ENCODE results near the gene SHPK.

The SHPK gene

GRCh38 chr17:3672571-3672970 lies 36.5 kb upstream of the SHPK start:
- H3K4me3 ChIP-seq (ENCODE audit: low read length in 2 of 2): no peak overlapping the region
- no peak overlapping the region for H3K9ac ChIP-seq (ENCODE audit: low read length in 2 of 2)
- peaks cover 0 to 3% of the 10 kb centered on the region in 2 donors for H3K36me3 ChIP-seq (ENCODE audit: control insufficient read depth in 2 of 2, insufficient read depth in 2 of 2, low read length in 2 of 2)
- H3K27ac ChIP-seq (ENCODE audit: low read length): no peak overlapping the region
- H3K9me3 ChIP-seq (ENCODE audit: control insufficient read depth in 2 of 2, low read length in 2 of 2): no peaks in the 10 kb centered on the region
- H3K27me3 ChIP-seq (ENCODE audit: control insufficient read depth in 1 of 2, insufficient read depth in 2 of 2, low read length in 2 of 2): no peaks in the 10 kb centered on the region
- H3K4me1 ChIP-seq (ENCODE audit: control insufficient read depth, insufficient read depth, low read length): peaks cover 16% of the 10 kb centered on the region

- peak overlapping the region; percentile 79 for H3K27ac ChIP-seq (ENCODE audit: low read length)
- H3K36me3 ChIP-seq (ENCODE audit: control insufficient read depth in 2 of 2, insufficient read depth in 2 of 2, low read length in 2 of 2): peaks cover 0 to 5% of the 10 kb centered on the region in 2 donors
- peak overlapping the region; percentile 89 to 92 for H3K9ac ChIP-seq (ENCODE audit: low read length in 2 of 2)
- H3K9me3 ChIP-seq (ENCODE audit: control insufficient read depth in 2 of 2, low read length in 2 of 2): no peaks in the 10 kb centered on the region
- H3K4me1 ChIP-seq (ENCODE audit: control insufficient read depth, insufficient read depth, low read length): peaks cover 35% of the 10 kb centered on the region
- H3K4me3 ChIP-seq (ENCODE audit: low read length in 2 of 2): peak overlapping the region; percentile 90 to 91
- H3K27me3 ChIP-seq (ENCODE audit: control insufficient read depth in 1 of 2, insufficient read depth in 2 of 2, low read length in 2 of 2): no peaks in the 10 kb centered on the region
These were observed 33.5 kb upstream of the SHPK start for GRCh38 chr17:3669548-3669947.

GRCh38 chr17:3669085-3669347 lies 33.0 kb upstream of the SHPK start:
- Histone ChIP-seq H3K36me3 (ENCODE audit: control insufficient read depth in 2 of 2, insufficient read depth in 2 of 2, low read length in 2 of 2) (peaks cover 5 to 10% of the 10 kb centered on the region in 2 donors), H3K27ac (ENCODE audit: low read length) (peak overlapping the region; percentile 79), H3K4me1 (ENCODE audit: control insufficient read depth, insufficient read depth, low read length) (peaks cover 35% of the 10 kb centered on the region), H3K9ac (ENCODE audit: low read length in 2 of 2) (peak overlapping the region; percentile 89 to 92), H3K27me3 (ENCODE audit: control insufficient read depth in 1 of 2, insufficient read depth in 2 of 2, low read length in 2 of 2) (no peaks in the 10 kb centered on the region), H3K9me3 (ENCODE audit: control insufficient read depth in 2 of 2, low read length in 2 of 2) (no peaks in the 10 kb centered on the region), H3K4me3 (ENCODE audit: low read length in 2 of 2) (peak overlapping the region; percentile 90 to 91)

GRCh38 chr17:3668279-3669084 lies 32.4 kb upstream of the SHPK start, which contains the start of the genes EMC6 and TAX1BP3:
TSS of gene EMC6 (plus strand) at chr17:3668812. CDS start at chr17:3669147, 335 bp downstream.
TSS of gene TAX1BP3 (minus strand) at chr17:3668578. CDS start at chr17:3668526, 52 bp downstream.
- H3K4me1 ChIP-seq (ENCODE audit: control insufficient read depth, insufficient read depth, low read length): peaks cover 35% of the 10 kb centered on the region
- peak within 1 kb of the TSS; percentile 92 to 93 for H3K9ac ChIP-seq (ENCODE audit: low read length in 2 of 2)
- H3K4me3 ChIP-seq (ENCODE audit: low read length in 2 of 2): peak within 1 kb of the TSS; percentile 90 to 91
- H3K9me3 ChIP-seq (ENCODE audit: control insufficient read depth in 2 of 2, low read length in 2 of 2): no peaks in the 10 kb centered on the region
- peak within 1 kb of the TSS; percentile 89 for H3K27ac ChIP-seq (ENCODE audit: low read length)
- peaks cover 8 to 11% of the 10 kb centered on the region in 2 donors for H3K36me3 ChIP-seq (ENCODE audit: control insufficient read depth in 2 of 2, insufficient read depth in 2 of 2, low read length in 2 of 2)
- H3K27me3 ChIP-seq (ENCODE audit: control insufficient read depth in 1 of 2, insufficient read depth in 2 of 2, low read length in 2 of 2): no peaks in the 10 kb centered on the region

- no peaks in the 10 kb centered on the region for H3K27me3 ChIP-seq (ENCODE audit: control insufficient read depth in 1 of 2, insufficient read depth in 2 of 2, low read length in 2 of 2)
- H3K9me3 ChIP-seq (ENCODE audit: control insufficient read depth in 2 of 2, low read length in 2 of 2): no peaks in the 10 kb centered on the region
- H3K4me1 ChIP-seq (ENCODE audit: control insufficient read depth, insufficient read depth, low read length): peaks cover 35% of the 10 kb centered on the region
- peak overlapping the region; percentile 90 to 91 for H3K4me3 ChIP-seq (ENCODE audit: low read length in 2 of 2)
- peaks cover 8 to 11% of the 10 kb centered on the region in 2 donors for H3K36me3 ChIP-seq (ENCODE audit: control insufficient read depth in 2 of 2, insufficient read depth in 2 of 2, low read length in 2 of 2)
- H3K9ac ChIP-seq (ENCODE audit: low read length in 2 of 2): peak overlapping the region; percentile 87 to 93
- H3K27ac ChIP-seq (ENCODE audit: low read length): peak overlapping the region; percentile 89
These were observed 31.6 kb upstream of the SHPK start for GRCh38 chr17:3667366-3668278.

- H3K9ac ChIP-seq (ENCODE audit: low read length in 2 of 2): peak overlapping the region; percentile 9 to 29
- peaks cover 35% of the 10 kb centered on the region for H3K4me1 ChIP-seq (ENCODE audit: control insufficient read depth, insufficient read depth, low read length)
- H3K27me3 ChIP-seq (ENCODE audit: control insufficient read depth in 1 of 2, insufficient read depth in 2 of 2, low read length in 2 of 2): no peaks in the 10 kb centered on the region
- H3K36me3 ChIP-seq (ENCODE audit: control insufficient read depth in 2 of 2, insufficient read depth in 2 of 2, low read length in 2 of 2): peaks cover 8% of the 10 kb centered on the region in 2 donors
- H3K9me3 ChIP-seq (ENCODE audit: control insufficient read depth in 2 of 2, low read length in 2 of 2): no peaks in the 10 kb centered on the region
- H3K27ac ChIP-seq (ENCODE audit: low read length): no peak overlapping the region
- peak overlapping the region in 1 of 2 donors; percentile 8 for H3K4me3 ChIP-seq (ENCODE audit: low read length in 2 of 2)
These were observed 30.5 kb upstream of the SHPK start for GRCh38 chr17:3666516-3666915.

- Histone ChIP-seq H3K27me3 (ENCODE audit: control insufficient read depth in 1 of 2, insufficient read depth in 2 of 2, low read length in 2 of 2) (no peaks in the 10 kb centered on the region), H3K36me3 (ENCODE audit: control insufficient read depth in 2 of 2, insufficient read depth in 2 of 2, low read length in 2 of 2) (peaks cover 8 to 10% of the 10 kb centered on the region in 2 donors), H3K4me1 (ENCODE audit: control insufficient read depth, insufficient read depth, low read length) (peaks cover 35% of the 10 kb centered on the region), H3K9ac (ENCODE audit: low read length in 2 of 2) (no peak overlapping the region), H3K27ac (ENCODE audit: low read length) (no peak overlapping the region), H3K9me3 (ENCODE audit: control insufficient read depth in 2 of 2, low read length in 2 of 2) (no peaks in the 10 kb centered on the region), H3K4me3 (ENCODE audit: low read length in 2 of 2) (peak overlapping the region in 1 of 2 donors; percentile 8)
These were observed 29.8 kb upstream of the SHPK start for GRCh38 chr17:3665834-3666233.

GRCh38 chr17:3663102-3664011 lies 27.3 kb upstream of the SHPK start:
- no peak overlapping the region for H3K27ac ChIP-seq (ENCODE audit: low read length)

GRCh38 chr17:3660311-3660891 lies 24.4 kb upstream of the SHPK start:
- H3K4me1 ChIP-seq (ENCODE audit: control insufficient read depth, insufficient read depth, low read length): peaks cover 14% of the 10 kb centered on the region
- H3K27me3 ChIP-seq (ENCODE audit: control insufficient read depth in 1 of 2, insufficient read depth in 2 of 2, low read length in 2 of 2): no peaks in the 10 kb centered on the region
- H3K27ac ChIP-seq (ENCODE audit: low read length): no peak overlapping the region
- peaks cover 8 to 12% of the 10 kb centered on the region in 2 donors for H3K36me3 ChIP-seq (ENCODE audit: control insufficient read depth in 2 of 2, insufficient read depth in 2 of 2, low read length in 2 of 2)
- H3K9me3 ChIP-seq (ENCODE audit: control insufficient read depth in 2 of 2, low read length in 2 of 2): no peaks in the 10 kb centered on the region
- no peak overlapping the region for H3K4me3 ChIP-seq (ENCODE audit: low read length in 2 of 2)
- no peak overlapping the region for H3K9ac ChIP-seq (ENCODE audit: low read length in 2 of 2)

More at GRCh38 chr17:3663102-3664011, 27.3 kb upstream of the SHPK start:
- Histone ChIP-seq H3K27me3 (ENCODE audit: control insufficient read depth in 1 of 2, insufficient read depth in 2 of 2, low read length in 2 of 2) (no peaks in the 10 kb centered on the region), H3K4me1 (ENCODE audit: control insufficient read depth, insufficient read depth, low read length) (peaks cover 33% of the 10 kb centered on the region), H3K36me3 (ENCODE audit: control insufficient read depth in 2 of 2, insufficient read depth in 2 of 2, low read length in 2 of 2) (peaks cover 8 to 10% of the 10 kb centered on the region in 2 donors), H3K4me3 (ENCODE audit: low read length in 2 of 2) (no peak overlapping the region), H3K9ac (ENCODE audit: low read length in 2 of 2) (no peak overlapping the region), H3K9me3 (ENCODE audit: control insufficient read depth in 2 of 2, low read length in 2 of 2) (no peaks in the 10 kb centered on the region)

All from stomach smooth muscle (tissue), 2 donors.